Mucosa of descending colon (tissue), 3 donors: ENCODE data around the gene L2HGDH. TPM values are rescaled to one million over a fixed set of nuclear protein-coding genes. Genes with fewer than 3 reads are reported as not detected.

Source experiments
- ATAC-seq: fragments of 200-7000 bp; cut with Tn5 transposase; one replicate; pipeline ENCODE4 v1.9.1; 2020; ENCODE audit warnings: mild to moderate bottlenecking, moderate library complexity
- DNase-seq, 3 donors: peaks; one replicate each; pipeline ENCODE4 v3.0.0-alpha.2; 2020
- H3K36me3 ChIP-seq: fragments of 200-600 bp; one replicate; pipeline ENCODE4 v1.8.0; 2021; ENCODE audit warnings: low read depth, mild to moderate bottlenecking
- H3K4me1 ChIP-seq: fragments of 200-600 bp; one replicate; pipeline ENCODE4 v1.8.0; 2021; ENCODE audit warnings: low read depth, mild to moderate bottlenecking
- H3K4me3 ChIP-seq: fragments of 200-600 bp; one replicate; pipeline ENCODE4 v1.8.0; 2021; ENCODE audit warnings: mild to moderate bottlenecking
- H3K9me3 ChIP-seq: fragments of 200-600 bp; one replicate; pipeline ENCODE4 v1.8.0; 2021; ENCODE audit warnings: mild to moderate bottlenecking
- intact Hi-C, 2 donors: fragments of 100-400 bp; cut with DNase I in 1 of 2; cut with micrococcal nuclease in 1 of 2; formaldehyde crosslinking; loops; one replicate each; pipeline versions ENCODE4 v1.11.0 to v1.11.1; 2022; cut with DNase I, micrococcal nuclease
- total RNA-seq, 3 donors: library from RNA; stranded (reverse); fragmentation: NEBNext Ultra II Directional in 2 of 3; extraction: Animal tissue kit (Norgen Biotek cat#: 25700) in 2 of 3; gene quantifications; one replicate each; pipeline versions ENCODE4 v1.2.1 to v1.2.4, GENCODE V29; 2021 to 2023
- TF ChIP-seq, protein P1 (sequence below): fragments of 200-600 bp; IDR thresholded peaks from one replicate; pipeline ENCODE4 v1.8.0; 2022; ENCODE audit warnings: antibody characterized with exemption, mild to moderate bottlenecking
- donor health status: DM: no; HTN: no; CAD: no; lungs with moderate emphysema.
- donor health status: DM: no; HTN: no; CAD: no.
- donor health status: DM: no; HTN: yes; CAD: no.

Gene L2HGDH
- total RNA-seq, 3 donors from 2014 or later, result 7.2 to 11.2 (median 9.8) TPM

DNA sequence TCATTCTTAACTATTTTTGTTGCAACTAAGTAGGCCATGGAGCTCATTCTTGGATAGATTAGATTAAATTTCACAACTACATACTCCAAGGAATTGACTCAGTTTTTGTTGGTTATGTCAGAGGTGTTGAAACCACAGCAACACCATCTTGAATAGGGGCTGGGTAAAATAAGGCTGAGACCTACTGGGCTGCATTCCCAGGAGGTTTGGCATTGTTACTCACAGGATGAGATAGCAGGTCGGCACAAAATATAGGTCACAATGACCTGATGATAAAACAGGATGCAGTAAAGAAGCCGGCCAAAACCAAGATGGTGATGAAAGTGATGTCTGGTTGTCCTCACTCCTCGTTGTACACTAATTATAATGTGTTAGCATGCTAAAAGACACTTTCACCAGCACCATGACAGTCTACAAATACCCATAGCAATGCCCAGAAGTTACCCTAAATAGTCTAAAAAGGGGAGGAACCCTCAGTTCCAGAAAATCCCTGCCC, 21.0 kb upstream of the L2HGDH start:
- DNase-seq (no peak), ATAC-seq (no peak)
- no peaks in the 10 kb centered on the region for H3K9me3 ChIP-seq
- H3K4me3 ChIP-seq, result no peak overlapping the region
- intact Hi-C loops, result no loop called here
- H3K36me3 ChIP-seq, result no peaks in the 10 kb centered on the region
- TF ChIP-seq, protein P1, sequence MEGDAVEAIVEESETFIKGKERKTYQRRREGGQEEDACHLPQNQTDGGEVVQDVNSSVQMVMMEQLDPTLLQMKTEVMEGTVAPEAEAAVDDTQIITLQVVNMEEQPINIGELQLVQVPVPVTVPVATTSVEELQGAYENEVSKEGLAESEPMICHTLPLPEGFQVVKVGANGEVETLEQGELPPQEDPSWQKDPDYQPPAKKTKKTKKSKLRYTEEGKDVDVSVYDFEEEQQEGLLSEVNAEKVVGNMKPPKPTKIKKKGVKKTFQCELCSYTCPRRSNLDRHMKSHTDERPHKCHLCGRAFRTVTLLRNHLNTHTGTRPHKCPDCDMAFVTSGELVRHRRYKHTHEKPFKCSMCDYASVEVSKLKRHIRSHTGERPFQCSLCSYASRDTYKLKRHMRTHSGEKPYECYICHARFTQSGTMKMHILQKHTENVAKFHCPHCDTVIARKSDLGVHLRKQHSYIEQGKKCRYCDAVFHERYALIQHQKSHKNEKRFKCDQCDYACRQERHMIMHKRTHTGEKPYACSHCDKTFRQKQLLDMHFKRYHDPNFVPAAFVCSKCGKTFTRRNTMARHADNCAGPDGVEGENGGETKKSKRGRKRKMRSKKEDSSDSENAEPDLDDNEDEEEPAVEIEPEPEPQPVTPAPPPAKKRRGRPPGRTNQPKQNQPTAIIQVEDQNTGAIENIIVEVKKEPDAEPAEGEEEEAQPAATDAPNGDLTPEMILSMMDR, result no peak
- H3K4me1 ChIP-seq, result peaks cover 8% of the 10 kb centered on the region

DNA sequence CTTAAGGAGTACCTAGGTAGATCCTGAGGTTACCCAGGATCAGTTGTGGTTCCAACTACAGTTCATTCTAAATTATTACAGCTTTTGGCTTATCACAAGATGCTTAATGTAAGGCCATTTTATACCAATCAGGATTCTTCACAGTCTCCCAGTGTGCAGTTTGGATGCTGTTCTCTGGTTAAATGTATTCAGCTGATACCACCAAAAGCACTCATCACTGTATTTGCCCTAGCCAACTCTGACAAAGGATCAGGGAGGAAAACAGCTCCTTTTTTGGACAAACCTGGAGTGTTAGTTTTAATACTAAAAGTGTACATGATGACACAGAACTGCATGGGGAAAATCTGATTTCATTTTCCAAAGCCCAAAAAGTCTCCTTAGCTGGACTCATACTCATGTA, 19.6 kb upstream of the L2HGDH start:
- no peak overlapping the region for H3K4me3 ChIP-seq
- peaks cover 8% of the 10 kb centered on the region for H3K4me1 ChIP-seq
- no peak for ATAC-seq
- intact Hi-C loops, result no loop called here
- no peak for DNase-seq
- TF ChIP-seq, protein P1, result no peak
- no peaks in the 10 kb centered on the region for H3K36me3 ChIP-seq
- no peaks in the 10 kb centered on the region for H3K9me3 ChIP-seq

- H3K4me1 ChIP-seq, result peaks cover 5% of the 10 kb centered on the region
- ATAC-seq (peak; percentile 99), DNase-seq (peak in 1 of 3 donors; percentile 79)
- intact Hi-C loops, result loop anchor here (2.0 to 5.0 kb wide), 2 partner anchors 211 to 212 kb away; partner anchors contain the start of gene MAP4K5 (in 2 of the 2)
- no peak overlapping the region for H3K4me3 ChIP-seq
- H3K9me3 ChIP-seq, result no peaks in the 10 kb centered on the region
- no peaks in the 10 kb centered on the region for H3K36me3 ChIP-seq
- TF ChIP-seq, protein P1, result peak; percentile 78
These were observed 9.1 kb upstream of the L2HGDH start for GRCh38 chr14:50321009-50321660.

DNA sequence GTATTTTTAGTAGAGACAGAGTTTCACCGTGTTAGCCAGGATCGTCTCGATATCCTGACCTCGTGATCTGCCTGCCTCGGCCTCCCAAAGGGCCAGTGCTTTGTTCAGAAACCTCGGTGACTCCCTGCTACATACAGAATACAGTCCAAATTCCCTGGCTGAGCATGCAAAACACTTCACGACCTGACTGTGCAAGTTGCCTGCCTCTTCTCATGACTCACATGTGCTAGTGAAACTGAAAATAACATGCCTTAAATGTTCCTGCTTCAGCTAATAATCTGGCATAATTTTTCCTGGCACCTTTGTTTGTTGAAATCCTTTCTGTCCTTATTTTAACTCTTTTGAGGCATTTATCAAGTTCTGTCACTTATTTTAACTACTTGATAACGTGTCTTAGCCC, 8.3 kb upstream of the L2HGDH start:
- H3K36me3 ChIP-seq, result no peaks in the 10 kb centered on the region
- peak; percentile 28 for ATAC-seq
- H3K4me3 ChIP-seq, result no peak overlapping the region
- H3K4me1 ChIP-seq, result peaks cover 5% of the 10 kb centered on the region
- TF ChIP-seq, protein P1, result no peak
- H3K9me3 ChIP-seq, result no peaks in the 10 kb centered on the region
- DNase-seq, result no peak
- intact Hi-C loops, result loop anchor here (2.0 to 5.0 kb wide), 2 partner anchors 212 to 213 kb away; partner anchors contain the start of gene MAP4K5 (in 2 of the 2)

- intact Hi-C loops, result loop anchor here (2.0 to 10.0 kb wide), 3 partner anchors 75 to 213 kb away; partner anchors contain the start of genes MAP4K5 (in 2 of the 2) and CDKL1 (in 1 of the 2)
- no peaks in the 10 kb centered on the region for H3K36me3 ChIP-seq
- no peaks in the 10 kb centered on the region for H3K9me3 ChIP-seq
- no peak for DNase-seq
- no peak for ATAC-seq
- TF ChIP-seq, protein P1, result no peak
- peaks cover 5% of the 10 kb centered on the region for H3K4me1 ChIP-seq
- no peak overlapping the region for H3K4me3 ChIP-seq
These were observed 7.7 kb upstream of the L2HGDH start for GRCh38 chr14:50319721-50320120.
